GM18505 (cell line): ENCODE data around the gene PPP1R3E.
A peak's percentile ranks its signal among the peaks of the same experiment; 100 is the strongest.
"Not testable (repeated sequence)": the region's sequence is repeated elsewhere in the genome, so short reads cannot be mapped to it uniquely, and the experiment has no call there.

ENCODE experiments used
- ATAC-seq: cut with Tn5 transposase; IDR thresholded peaks from one replicate; pipeline ENCODE4 v1.9.1; 2021; ENCODE audit not compliant: unreplicated experiment
- POLR2A ChIP-seq: IDR thresholded peaks from 4 replicates; pipeline ENCODE4 v1.6.1; 2011; ENCODE audit warnings: borderline replicate concordance; ENCODE audit not compliant: insufficient read depth, insufficient read length; ENCODE audit errors: extremely low read depth

The PPP1R3E gene

DNA sequence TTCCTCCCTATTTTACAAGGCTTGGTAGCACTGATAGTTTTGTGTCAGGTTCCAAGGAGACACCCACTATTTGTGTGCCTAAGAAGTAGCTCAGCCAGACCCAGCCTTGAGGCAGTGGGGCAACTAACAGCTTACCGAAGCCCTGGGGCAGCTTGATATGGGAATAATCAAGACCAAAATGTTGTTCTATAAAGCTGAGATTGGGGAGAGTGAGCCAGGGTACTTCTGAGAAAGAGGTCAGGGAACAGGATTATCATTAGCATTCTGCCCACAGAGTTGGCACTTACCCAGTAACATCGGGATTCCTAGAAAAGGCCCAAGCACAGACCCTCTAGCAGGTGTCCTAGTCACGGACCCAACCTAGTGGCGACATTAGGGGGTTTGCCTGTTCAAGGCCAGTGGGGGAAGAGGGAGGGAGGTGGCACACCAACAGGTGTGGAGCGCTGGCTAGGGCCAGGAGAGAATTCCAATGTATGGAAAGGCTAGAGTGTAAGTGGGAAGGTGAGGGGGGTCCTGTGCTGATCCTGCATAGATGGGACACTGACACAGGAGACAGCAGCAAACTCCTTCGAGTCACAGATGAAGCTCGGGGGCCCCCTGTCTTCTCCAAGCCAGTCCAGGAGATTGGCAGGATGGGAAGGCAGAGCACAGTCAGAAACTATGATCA lies 4.9 kb downstream of the PPP1R3E start:
- no peak for TF ChIP-seq POLR2A
- ATAC-seq, result no peak

DNA sequence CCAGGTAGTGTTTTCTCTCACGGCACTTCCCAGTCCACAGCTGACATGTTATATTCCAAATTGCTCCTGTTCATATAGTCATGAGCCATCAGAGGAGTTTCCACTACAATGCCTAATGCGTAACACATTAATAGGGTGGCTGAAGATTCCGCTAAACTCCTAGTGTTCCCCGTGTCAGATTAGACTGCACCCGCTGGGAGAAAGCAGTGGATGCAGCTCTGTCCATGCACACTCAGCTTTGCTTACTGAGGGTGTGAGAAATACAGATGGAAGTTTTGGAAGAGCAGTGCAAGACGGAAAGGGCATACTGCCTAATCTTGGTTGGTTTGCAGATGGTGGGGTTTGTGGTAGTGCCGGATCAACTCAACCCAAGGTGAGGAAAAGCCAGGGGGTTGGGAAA lies 5.6 kb downstream of the PPP1R3E start:
- ATAC-seq, result no peak
- no peak for TF ChIP-seq POLR2A

DNA sequence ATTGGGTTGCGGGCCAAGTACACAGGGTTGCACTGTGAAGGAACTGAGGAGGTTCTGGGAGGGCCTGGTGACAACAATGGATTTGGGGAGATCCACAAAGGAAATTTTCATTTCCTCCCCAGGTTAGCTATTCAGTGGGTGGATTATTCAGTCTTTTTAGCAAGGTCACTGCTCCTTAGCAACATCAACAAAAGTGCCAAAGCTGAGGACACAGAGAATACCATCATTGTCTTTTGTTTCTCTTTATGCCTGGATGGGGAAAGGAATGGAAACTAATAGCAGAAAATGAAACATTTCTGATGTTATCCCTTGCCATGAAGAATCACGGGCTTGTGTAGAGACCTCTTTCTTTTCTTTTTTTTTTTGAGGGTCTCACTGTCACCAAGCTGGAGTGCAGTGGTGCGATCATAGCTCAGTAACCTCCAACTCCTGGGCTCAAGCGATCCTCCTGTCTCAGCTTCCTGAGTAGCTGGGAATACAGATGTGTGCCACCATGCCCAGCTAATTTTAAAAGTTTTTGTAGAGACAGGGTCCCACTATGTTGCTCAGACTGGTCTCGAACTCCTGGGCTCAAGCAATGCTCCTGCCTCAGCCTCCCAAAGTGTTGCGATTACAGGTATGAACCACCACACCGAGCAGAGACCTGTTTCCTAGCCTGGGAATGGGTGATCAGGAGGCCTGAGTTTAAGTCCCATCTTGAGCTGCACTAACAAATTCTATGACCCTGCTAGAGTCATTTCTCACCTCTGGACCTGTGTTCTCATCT lies 6.5 kb downstream of the PPP1R3E start:
- no peak for ATAC-seq

DNA sequence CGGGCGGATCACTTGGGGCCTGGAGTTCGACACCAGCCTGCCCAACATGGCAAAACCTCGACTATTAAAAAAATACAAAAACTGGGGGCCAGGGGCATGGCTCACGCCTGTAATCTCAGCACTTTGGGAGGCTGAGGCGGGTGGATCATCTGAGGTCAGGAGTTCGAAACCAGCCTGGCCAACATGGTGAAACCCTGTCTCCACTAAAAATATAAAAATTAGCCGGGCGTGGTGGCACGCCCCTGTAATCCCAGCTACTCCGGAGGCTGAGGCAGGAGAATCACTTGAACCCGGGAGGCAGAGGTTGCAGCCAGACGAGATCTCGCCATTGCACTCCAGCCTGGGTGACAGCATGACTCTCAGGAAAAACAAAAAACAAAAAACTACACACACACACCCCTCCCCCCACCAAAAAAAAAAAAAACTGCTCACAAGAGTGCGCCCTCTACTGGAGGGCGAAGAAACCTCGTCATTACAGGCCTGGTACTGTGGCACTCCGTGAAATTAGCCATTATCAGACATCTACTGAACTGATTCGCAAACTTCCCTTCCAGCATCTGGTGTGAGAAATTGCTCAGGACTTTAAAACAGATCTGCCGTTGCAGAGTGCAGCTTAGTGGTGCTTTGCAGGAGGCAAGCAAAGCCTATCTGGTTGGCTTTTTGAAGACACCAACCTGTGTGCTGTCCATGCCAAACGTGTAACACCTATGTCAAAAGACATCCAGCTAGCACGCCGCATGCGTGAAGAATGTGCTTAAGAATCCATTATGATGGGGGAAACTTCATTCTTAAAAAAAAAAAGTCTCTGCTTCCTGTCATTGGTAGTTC lies 7.7 kb downstream of the PPP1R3E start:
- ATAC-seq, result no peak
- TF ChIP-seq POLR2A, result no peak

More for the DNA sequence above, 6.5 kb downstream of the PPP1R3E start:
- no peak for TF ChIP-seq POLR2A

DNA sequence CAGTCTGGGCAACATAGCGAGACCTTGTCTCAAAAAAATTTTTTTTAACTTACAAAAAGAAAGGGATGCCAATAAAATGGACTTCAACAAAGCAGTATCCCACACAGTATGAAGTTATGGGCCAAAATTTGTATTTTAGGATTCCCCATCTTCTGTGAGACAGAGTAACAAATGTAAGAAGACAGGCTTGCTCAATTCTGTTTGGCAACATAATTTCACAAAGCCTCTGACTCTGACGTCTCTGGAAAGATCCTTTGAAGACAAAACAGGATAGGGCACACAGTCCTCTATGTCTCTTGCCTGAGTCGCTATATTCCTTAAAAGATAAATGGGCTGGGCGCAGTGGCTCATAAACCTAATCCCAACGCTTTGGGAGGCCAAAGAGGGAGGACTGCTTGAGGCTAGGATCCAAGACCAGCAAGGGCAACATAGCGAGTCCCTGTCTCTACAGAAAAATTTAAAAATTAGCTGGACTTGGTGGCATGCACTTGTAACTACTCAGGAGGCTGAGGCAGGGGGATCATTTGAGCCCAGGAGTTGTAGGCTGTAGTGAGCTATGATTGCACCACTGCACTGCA lies 15.7 kb downstream of the PPP1R3E start:
- TF ChIP-seq POLR2A, result no peak
- ATAC-seq, result no peak

DNA sequence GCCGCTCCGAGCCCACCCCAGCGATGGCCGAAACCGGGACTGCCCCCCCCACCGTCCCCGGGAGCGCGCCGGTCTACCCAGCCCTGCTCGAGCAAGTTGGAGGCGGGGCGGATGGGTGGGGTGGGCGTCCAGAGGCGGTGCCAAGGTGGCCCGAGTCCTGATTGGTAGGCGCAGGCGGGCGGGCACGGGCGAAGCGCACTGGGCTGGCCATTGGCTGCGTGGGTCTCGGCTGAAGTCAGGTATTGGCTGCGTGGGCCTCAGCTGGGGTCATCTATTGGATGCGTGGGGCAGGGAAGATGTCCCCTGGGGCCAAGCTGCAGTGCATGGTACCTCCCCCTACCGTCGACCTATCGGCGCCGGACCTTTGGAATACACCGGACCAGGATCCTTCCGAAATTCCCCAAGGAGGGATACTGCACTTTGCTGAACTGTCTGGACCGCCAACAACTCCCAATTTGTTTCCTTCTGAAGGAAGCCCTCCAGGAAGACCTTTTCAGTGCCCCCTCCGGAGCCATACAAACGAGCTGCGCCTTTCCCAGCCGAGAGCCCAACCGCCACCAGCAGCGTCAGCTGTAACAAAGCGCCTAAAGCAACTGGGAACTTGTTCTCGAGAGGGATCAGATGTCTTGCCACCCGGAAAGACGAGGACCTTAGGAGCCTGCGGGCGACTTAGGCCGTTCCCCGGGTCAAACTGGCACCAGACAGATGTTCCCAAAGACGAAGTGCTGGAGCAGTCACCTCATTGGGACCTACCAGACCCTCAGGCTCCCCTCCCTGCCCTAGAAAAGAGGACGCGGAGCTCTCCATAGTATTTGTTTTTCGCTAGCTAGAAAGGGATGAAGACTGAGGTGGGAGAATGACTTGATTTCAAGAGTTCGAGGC lies 16.4 kb downstream of the PPP1R3E start, which contains the start of gene HOMEZ:
HOMEZ (minus strand) TSS at position 113 of the 882 bp plus-strand sequence. CDS start 180 bp downstream, outside the sequence.
- ATAC-seq, result peak; percentile 96
- peak; percentile 69 for TF ChIP-seq POLR2A

DNA sequence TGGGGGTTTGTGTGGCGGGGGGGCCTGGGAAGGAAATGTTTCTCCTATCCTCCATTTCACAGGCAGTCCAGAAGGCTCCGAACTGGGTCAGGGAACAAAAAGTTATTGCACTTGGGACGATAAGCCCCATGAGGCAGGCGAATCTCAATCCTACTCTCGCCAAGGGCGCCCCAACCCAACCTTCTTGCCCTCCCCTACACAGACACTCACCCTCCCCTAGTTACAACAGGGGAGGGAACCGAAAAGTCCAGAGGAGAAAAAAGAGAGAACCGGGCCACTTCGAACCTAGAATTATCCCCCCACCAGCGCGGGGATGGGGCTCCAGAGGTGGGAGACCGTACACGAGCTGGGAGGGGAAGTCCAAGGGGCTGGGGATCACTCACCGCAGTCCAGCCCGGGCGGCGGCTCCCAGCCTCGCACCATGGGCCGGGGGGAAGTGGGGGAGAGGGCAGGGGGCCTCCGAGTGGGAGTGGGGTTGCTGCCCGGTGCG lies 17.1 kb downstream of the PPP1R3E start:
- TF ChIP-seq POLR2A, result no peak
- ATAC-seq, result peak; percentile 29

DNA sequence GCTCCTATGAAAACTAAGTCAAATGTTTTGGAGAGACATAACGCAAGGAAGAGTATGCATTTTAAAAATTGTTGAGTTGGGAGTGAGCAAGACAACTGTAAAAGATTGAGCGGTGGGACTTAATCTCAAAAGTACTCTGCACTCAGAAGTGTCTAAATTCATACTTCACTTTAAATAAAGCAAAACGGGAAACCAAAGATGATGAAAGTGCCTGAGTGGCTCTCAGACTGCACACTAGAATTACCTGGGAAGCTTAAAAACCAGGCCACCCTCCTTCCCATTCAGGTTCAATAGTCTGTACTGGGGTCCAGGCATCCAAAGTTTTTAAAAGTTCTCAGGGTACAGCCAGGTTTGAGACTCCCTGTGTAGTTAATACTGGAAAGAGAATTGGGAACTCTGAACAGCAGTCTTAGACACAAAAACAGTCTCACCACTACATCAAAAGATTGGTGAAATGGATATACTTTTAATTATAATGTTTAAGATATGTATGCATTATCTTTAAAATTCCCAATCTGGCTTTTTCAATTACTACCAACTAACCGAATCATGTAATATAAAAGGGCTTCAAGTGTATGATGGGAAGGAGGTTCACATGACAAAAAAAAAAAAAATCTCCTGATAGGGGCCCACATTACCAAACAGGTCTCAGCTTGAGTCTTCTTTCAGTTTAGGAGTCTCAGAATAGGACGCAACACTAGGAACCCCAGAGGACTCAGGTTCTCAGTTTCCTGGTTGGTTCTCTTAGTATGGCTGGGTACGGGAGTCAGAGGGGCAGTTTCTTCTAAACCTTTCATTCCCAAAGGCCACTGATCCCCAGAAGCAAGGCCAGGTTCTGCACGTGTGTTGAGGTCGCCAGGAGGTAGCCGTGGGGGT lies 17.8 kb downstream of the PPP1R3E start:
- no peak for ATAC-seq
- peak; percentile 41 for TF ChIP-seq POLR2A

DNA sequence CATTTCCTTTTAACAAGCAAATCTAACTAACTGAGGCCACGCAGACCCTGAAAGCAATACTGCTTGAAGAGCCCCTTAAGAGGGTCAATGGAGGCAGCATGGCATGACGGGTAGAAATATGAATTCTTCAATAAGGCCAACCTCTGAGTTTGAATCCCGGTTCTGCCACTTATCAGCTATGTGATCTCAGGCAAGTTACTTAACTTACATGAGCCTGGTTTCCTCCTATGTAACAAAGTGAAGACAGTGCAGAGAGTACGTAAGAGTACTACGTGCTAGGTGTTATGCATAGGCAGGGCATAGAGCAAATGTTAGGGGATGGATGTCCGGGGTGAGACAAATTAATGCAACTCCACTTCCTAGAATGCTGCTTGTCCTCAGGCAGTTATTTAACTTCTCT lies 21.4 kb downstream of the PPP1R3E start:
- ATAC-seq, result no peak
- no peak for TF ChIP-seq POLR2A

DNA sequence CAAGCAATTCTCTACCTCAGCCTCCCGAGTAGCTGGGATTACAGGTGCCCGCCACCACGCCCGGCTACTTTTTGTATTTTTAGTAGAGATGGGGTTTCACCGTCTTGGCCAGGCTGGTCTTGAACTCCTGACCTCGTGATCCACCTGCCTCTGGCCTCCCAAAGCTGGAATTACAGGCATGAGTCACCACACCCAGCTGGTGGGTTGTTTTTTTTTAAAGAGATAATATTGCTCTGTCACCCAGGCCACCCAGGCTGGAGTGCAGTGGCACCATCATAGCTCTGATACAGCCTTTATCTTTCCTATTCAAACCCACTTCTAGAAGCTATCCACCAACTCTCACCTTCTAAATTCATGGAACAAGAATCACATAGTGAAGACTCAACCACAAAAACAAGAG lies 24.7 kb downstream of the PPP1R3E start:
- not testable (repeated sequence) for ATAC-seq

DNA sequence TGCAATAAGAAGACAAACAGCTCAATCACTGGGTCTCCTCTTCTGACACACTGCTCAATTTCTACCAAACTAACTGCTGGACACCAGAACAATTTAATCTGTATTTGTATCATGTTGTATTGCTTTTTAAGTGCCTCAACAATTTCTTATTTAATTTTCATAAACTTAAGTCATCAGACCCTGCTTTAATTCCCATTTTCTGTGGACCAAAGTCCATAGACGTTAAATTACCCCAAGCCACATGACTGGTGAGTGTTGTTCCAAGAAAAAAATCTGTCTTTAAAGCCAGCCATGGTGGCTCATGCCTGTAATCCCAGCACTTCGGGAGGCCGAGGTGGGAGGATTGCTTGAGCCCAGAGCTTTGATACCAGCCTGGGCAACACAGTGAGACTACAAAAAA lies 25.5 kb downstream of the PPP1R3E start:
- no peak for TF ChIP-seq POLR2A
- no peak for ATAC-seq
